Measurements from ENCODE around the gene C5orf58.

- no peak for TF ChIP-seq CTCF (IDR thresholded peaks at IDR 0.05; ENCODE audit: poor library complexity, severe bottlenecking)
- no peak for TF ChIP-seq REST (IDR thresholded peaks at IDR 0.05; ENCODE audit: borderline replicate concordance)
- no peak for TF ChIP-seq RAD21 (conservative IDR thresholded peaks at IDR 0.05)
- TF ChIP-seq EZH2 (IDR thresholded peaks at IDR 0.05; ENCODE audit: borderline replicate concordance, insufficient read depth, low read length, poor library complexity, severe bottlenecking) = no peak
Observed at GRCh38 chr5:170276140-170276539, 43.4 kb downstream of the C5orf58 start.
